SIG-M5 treated with dmso at 0.1 percent for 504 hours (cell line): ENCODE measurements around the gene TMEM132D.

Experiments used
- DNase-seq: peaks from one replicate; lab custom pipeline; 2025; ENCODE audit not compliant: unreplicated experiment; lab: John Stamatoyannopoulos, UW

The TMEM132D gene

DNA sequence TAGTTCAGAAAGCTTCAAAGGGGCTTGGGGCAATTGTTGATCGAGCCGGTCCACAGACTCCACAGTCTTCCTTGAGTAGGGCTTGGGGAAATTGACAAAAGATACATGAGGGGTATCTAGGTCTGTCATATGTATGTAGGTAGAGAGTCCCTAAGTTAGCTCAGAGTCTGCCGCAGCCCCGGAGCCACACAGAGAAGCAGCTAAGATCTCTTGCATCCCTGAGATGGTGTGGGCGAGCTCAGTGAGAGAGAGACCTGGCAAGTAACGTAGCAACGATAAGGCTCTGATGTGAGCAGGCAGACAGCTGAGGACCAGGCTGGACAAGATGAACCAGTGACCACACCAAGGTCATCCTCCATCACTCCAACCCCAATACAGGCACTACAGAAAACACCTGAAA lies 297.6 kb downstream of the TMEM132D start:
- DNase-seq, result no peak

DNA sequence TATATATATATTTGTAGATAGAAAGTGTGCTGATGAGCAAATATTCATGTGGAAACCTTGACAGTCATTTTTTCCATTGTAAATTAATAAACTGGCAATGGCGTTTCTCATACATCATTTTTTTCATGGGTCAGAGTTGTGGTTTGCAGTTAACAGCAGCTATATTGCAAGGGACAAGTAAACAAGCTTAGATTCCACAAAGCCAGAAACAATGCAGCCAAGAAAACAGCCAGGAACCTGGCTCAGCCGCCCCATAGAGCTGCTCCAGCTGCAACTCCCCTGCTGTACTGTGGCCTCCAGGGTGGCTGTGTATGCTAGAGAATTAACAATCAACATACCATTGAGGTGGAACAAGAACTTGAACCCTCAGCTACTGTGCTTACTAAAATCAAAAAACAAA lies 298.2 kb downstream of the TMEM132D start:
- DNase-seq, result no peak

- no peak for DNase-seq
These were observed 299.3 kb downstream of the TMEM132D start for GRCh38 chr12:129604506-129604905.

DNA sequence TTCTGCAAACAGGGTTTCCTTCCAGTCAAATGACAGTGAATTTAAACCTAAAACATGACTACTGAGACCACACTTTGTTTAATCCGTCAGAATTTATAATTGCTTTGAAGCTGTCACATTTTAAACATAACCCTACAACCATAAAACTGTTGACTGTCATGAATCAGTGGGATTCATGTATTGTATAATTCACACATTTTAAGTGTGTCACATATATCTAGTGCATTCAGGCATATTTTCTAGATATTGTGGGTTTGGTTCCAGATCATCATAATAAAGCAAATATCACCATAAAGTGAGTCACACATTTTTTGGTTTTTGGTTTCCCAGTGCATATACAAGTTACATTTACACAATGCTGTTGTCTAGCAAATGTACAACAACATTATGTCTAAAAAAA lies 304.4 kb downstream of the TMEM132D start:
- no peak for DNase-seq

- DNase-seq, result no peak
These were observed 309.7 kb downstream of the TMEM132D start for GRCh38 chr12:129594098-129594497.

- no peak for DNase-seq
These were observed 311.4 kb downstream of the TMEM132D start for GRCh38 chr12:129592449-129592848.

GRCh38 chr12:129589503-129589902 lies 314.3 kb downstream of the TMEM132D start:
- no peak for DNase-seq

DNA sequence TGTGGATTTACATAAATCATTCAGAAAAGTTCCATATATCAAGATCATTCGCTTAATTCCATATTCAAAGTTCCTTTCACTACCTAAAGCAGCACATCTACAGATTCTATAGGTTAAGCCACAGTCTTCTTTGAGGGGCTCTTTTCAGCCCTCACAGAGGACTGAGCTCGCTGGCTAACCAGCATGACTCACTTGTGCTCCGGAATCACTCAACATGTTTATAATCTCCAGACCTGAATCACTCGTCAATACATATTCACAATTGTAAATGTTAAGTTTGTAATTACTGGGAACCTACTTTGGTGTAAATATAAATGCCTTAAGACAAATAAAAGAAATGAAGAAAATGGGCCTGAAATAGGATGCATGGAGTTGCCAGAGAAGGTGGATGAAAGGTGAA lies 315.7 kb downstream of the TMEM132D start:
- DNase-seq, result no peak

DNA sequence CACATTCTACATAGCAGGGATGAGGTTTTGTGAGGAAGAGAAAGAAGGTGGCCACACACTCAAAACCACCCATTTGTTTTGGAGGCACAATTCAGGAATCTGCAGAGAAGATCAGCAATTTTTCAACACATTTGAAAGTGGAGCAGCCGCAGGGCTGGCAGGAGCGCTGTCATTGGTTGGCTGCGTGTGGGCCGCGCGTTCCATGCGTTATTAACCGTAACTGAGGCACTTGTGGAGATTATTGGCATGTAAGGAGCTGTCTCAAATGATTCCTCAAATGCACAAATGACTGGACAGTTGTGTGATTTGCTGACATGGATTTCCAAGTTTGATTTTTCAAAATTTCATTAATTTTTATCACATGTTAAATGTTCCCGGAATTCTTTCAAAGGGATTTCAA lies 318.5 kb downstream of the TMEM132D start:
- no peak for DNase-seq

DNA sequence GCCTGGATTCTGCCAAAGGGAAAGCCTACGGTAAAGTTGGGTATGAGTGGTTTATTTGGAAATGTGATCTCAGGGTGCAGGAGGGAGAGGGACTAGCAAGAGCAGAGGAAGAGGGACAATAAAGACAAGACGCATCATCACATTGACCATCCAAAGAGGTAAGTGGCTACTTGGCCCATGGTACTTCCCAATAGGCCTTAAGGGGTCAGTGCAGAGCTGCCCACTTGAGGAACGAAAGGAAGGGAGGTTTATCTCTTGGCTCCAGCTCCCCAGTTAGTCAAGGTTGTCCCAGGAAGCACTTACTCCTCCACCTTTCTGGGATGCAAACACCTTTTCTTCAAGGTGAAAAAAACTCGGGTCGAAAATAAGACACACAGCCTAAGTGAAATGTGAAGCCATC lies 323.9 kb downstream of the TMEM132D start:
- DNase-seq, result no peak

DNA sequence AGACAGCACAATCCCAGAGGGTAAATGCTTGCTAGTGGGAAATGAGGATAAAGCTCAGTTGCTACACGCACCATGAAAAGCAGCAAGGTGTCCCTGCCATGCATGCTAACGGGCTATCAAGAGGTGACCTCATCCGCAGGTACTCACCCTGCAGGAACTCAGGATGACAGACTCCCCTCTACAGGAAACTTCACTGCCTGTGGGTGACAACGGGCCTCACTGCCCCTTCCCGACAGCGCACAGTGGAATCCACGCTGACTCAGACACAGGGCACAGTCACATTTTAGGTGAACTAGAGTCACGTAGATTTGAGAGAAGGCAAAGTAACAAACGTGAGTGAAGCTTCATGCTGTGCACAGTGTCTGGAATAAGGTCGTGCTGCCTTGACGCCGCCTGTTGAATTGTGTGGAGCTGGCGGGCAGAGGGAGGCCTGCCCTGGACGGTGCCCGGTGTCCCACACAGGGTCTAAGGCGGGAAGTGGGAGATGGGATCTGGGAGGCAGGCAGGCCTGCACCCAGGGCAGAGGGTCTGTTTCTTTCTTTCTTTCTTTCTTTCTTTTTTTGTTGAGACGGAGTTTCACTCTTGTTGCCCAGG lies 331.8 kb downstream of the TMEM132D start:
- no peak for DNase-seq

DNA sequence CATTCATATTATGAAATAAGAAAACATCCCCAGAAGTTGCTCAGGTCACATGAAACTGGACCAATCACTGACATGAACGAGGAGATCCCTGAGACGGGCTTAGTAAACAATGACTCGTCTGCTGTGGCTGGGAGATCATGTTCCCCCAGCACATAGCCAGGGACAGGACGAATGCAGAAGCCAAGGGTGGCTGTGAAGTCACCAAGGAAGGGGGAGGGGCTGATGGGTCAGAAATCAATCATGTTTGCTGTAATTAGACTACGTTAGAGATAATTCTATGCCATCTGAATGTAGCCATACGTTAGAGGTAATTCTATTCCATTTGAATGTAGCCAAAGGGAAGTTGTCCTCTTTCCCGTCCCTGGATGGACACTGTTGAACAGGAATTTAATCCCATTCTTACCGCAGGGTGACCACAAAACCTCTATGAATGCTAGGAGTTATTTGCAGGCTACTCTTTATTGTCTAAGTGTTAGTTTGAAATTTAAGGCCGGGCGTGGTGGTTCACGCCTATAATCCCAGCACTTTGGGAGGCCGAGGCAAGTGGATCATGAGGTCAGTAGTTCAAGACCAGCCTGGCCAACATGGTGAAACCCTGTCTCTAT lies 332.9 kb downstream of the TMEM132D start:
- no peak for DNase-seq

DNA sequence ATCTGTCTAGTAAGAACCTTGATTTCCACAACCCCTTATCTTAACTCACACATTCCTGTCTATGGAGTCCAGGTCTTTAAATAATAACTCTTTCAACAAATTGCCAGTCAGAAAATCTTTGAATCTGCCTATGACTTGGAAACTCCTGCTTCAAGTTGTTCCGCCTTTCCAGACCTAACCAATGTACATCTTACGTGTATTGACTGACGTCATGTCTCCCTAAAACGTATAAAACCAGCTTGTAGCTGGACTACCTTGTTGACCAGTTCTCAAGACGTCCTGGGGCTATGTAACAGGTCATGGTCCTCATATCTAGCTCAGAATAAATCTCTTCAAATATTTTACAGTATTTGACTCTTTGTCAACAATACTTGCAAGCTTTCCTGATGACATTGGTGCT lies 337.0 kb downstream of the TMEM132D start:
- DNase-seq, result no peak

DNA sequence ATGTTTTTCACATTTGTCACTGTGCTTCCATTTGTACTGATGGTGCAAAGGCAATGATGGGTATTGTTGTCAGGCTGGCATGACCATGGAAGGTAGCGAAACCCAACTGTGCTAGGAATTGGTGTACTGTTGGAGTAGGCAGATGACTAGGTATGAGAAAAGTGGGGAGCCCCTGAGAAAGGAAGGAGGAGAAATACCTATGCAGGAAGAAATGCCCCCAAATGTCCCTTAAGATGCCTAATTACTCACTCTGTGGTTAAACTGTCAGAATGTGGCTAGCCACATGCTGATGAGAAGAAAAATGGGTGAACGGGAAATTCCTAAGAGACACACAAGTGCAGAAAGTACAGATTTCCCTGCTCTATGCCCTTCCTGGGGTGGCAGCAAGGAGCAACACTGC lies 339.1 kb downstream of the TMEM132D start:
- no peak for DNase-seq

GRCh38 chr12:129563266-129563665 lies 340.6 kb downstream of the TMEM132D start:
- no peak for DNase-seq

GRCh38 chr12:129561304-129561703 lies 342.5 kb downstream of the TMEM132D start:
- DNase-seq, result no peak

GRCh38 chr12:129559776-129560175 lies 344.0 kb downstream of the TMEM132D start:
- DNase-seq, result no peak

DNA sequence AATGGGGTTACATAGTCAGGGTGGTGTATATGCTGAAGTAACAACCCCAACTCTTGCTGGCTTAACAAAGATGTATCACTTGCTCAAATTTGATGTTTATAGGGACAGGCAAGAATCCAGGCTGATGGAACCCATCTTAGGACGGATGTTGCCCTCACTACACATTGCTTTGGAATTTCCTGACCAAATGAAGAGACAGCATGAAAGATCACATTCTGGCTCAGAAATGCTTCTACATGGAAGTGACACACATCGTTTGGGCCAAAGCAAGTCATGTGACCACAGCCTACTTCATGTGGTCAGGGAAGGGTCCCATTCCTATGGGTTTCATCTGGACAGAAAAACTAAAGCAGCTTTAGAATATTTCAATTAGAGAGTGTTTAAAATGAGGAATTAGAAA lies 345.8 kb downstream of the TMEM132D start:
- DNase-seq, result no peak

DNA sequence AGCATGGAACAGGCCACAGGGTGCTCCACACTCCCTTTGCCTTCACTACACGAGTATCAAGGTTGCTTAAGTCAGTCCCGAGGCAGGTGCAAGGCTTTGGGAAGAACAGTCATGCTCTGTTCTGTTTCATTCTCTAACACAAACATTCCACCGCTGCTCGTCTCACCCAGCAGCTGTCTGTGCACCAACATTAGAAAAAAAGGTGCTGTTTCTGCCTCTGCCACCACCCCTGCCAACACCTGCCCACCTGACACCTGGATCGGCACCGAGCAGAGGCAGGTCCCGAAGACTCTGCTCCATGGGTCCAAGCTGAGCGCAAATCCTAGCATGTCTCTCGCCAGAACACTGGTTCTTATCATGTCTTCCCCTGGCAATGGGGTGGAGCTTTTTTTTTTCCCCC lies 347.7 kb downstream of the TMEM132D start:
- no peak for DNase-seq

GRCh38 chr12:129552996-129553750 lies 350.7 kb downstream of the TMEM132D start:
- DNase-seq, result peak; percentile 4

- DNase-seq, result no peak
These were observed 352.4 kb downstream of the TMEM132D start for GRCh38 chr12:129551441-129551840.

DNA sequence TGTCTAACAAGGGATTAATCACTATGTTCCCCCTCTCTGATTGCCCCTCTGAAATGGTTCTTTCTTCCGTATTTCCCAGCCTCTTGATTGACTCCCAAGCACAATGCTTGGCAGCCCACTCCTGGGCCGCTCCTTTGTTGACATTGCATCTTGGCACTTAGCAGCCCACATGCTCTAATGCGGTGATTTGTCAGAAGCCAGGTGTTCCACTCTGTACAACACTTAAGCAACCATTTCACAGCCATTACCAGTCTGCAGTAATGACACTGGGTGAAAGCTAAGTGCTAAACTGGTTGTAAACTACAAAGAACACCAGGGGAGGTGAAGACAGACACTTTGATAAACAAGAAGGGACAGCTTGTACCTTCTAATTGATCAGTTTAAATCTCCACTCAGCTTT lies 353.5 kb downstream of the TMEM132D start:
- DNase-seq, result no peak

GRCh38 chr12:129549656-129550055 lies 354.2 kb downstream of the TMEM132D start:
- no peak for DNase-seq
